Hepatocyte (in vitro differentiated cells): Measurements from ENCODE around the gene DZIP1. TPM values are rescaled to one million over a fixed set of nuclear protein-coding genes. Genes with fewer than 3 reads are reported as not detected.
"Not testable (repeated sequence)": the region's sequence is repeated elsewhere in the genome, so short reads cannot be mapped to it uniquely, and the experiment has no call there.

Experiments used
- DNase-seq: peaks from one replicate; pipeline ENCODE4 v3.0.0-alpha.2; 2016; ENCODE audit warnings: low spot score
- H2AFZ ChIP-seq: fragments of 200-600 bp; sonication (generic); 2 replicates; pipeline ENCODE4 v1.6.0; 2016; ENCODE audit warnings: antibody characterized with exemption, mild to moderate bottlenecking
- H3K27ac ChIP-seq: fragments of 200-600 bp; sonication (generic); 2 replicates; pipeline ENCODE4 v1.5.1; 2016; ENCODE audit warnings: mild to moderate bottlenecking
- H3K27me3 ChIP-seq: fragments of 200-600 bp; sonication (generic); 2 replicates; pipeline ENCODE4 v1.6.1; 2016
- H3K36me3 ChIP-seq: fragments of 200-600 bp; sonication (generic); replicated peaks from 2 replicates; pipeline ENCODE4 v1.5.1; 2016; ENCODE audit warnings: low read depth; ENCODE audit not compliant: insufficient read depth
- H3K4me1 ChIP-seq: fragments of 200-600 bp; sonication (generic); 2 replicates; pipeline ENCODE4 v1.5.1; 2016; ENCODE audit warnings: mild to moderate bottlenecking, moderate library complexity; ENCODE audit not compliant: insufficient read depth
- H3K4me2 ChIP-seq: fragments of 200-600 bp; sonication (generic); 2 replicates; pipeline ENCODE4 v1.6.0; 2016
- H3K4me3 ChIP-seq: fragments of 200-600 bp; sonication (generic); 2 replicates; pipeline ENCODE4 v1.5.1; 2016; ENCODE audit warnings: mild to moderate bottlenecking
- H3K79me2 ChIP-seq: fragments of 200-600 bp; sonication (generic); 2 replicates; pipeline ENCODE4 v1.6.0; 2017; ENCODE audit warnings: mild to moderate bottlenecking
- H3K9me2 ChIP-seq: fragments of 200-600 bp; sonication (generic); replicated peaks from 2 replicates; pipeline ENCODE4 v1.6.0; 2017; ENCODE audit warnings: mild to moderate bottlenecking; ENCODE audit not compliant: insufficient read depth
- H3K9me3 ChIP-seq: fragments of 200-600 bp; sonication (generic); 2 replicates; pipeline ENCODE4 v1.5.1; 2016; ENCODE audit warnings: low read depth, mild to moderate bottlenecking
- H4K20me1 ChIP-seq: fragments of 200-600 bp; sonication (generic); 2 replicates; pipeline ENCODE4 v1.6.0; 2016; ENCODE audit warnings: mild to moderate bottlenecking; ENCODE audit not compliant: insufficient read depth, poor library complexity, severe bottlenecking
- CTCF ChIP-seq: fragments of 200-600 bp; sonication (generic); IDR thresholded peaks from 2 replicates; pipeline ENCODE4 v1.5.1; 2016; ENCODE audit warnings: antibody characterized with exemption, mild to moderate bottlenecking; ENCODE audit not compliant: poor library complexity
- EZH2 ChIP-seq: fragments of 200-600 bp; sonication (generic); IDR thresholded peaks from 2 replicates; pipeline ENCODE4 v1.6.1; 2016; ENCODE audit warnings: antibody characterized with exemption, mild to moderate bottlenecking, borderline replicate concordance
- EZH2phosphoT487 ChIP-seq: fragments of 200-600 bp; sonication (generic); IDR thresholded peaks from one replicate; pipeline ENCODE4 v1.6.1; 2018; ENCODE audit warnings: antibody characterized with exemption, mild to moderate bottlenecking, low read depth, moderate library complexity; ENCODE audit not compliant: unreplicated experiment, severe bottlenecking
- WGBS: methylation state at CpG from one replicate; pipeline ENCODE4 v1.1.6; 2016; ENCODE audit warnings: low lambda C conversion rate; ENCODE audit errors: missing lambda C conversion rate; 5-methylcytosine and 5-hydroxymethylcytosine counted together
- polyA plus RNA-seq: library from polyadenylated mRNA; unstranded; fragments of >200 nt; fragmentation: Nextera tagmentation; extraction: Ambion mirVana; gene quantifications from 2 replicates; pipeline ENCODE4 v1.2.1, GENCODE V29; 2016
- total RNA-seq: library from RNA; depleted of rRNA; stranded (reverse); fragments of >200 nt; gene quantifications from 2 replicates; pipeline ENCODE4 v1.2.3, GENCODE V29; 2014

DZIP1 gene
- total and polyA plus RNA-seq, 2 experiments from 2014 or later, result 7.2 to 23.2 TPM

DNA sequence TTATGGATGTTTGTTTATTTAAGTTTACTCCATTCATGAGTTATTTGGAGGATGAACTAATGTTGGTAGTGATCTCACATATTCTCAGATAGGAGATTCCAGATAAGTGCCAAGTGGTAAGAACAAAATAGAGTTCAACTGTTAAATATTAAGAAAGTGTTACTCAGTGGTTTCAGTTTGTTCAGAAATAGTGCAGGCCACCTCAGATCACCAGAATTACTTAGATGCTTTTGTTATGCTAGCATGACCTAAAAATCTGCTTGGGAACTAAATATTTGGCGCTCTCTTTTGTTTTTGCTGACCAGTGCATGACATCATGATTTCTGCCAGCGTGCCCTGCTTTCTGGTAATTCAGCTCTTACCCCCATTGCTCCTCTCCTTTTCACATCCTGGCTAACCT lies 76.4 kb downstream of the DZIP1 start:
- H3K36me3 ChIP-seq, result no peaks in the 10 kb centered on the region
- H3K4me1 ChIP-seq, result no peaks in the 10 kb centered on the region
- no peak for DNase-seq
- no peaks in the 10 kb centered on the region for H3K79me2 ChIP-seq
- H4K20me1 ChIP-seq, result no peaks in the 10 kb centered on the region
- H3K4me2 ChIP-seq, result no peak overlapping the region
- H3K27ac ChIP-seq, result no peak overlapping the region
- no peaks in the 10 kb centered on the region for H3K9me2 ChIP-seq
- WGBS, result 97% methylated on average over 2 of the region's 2 CpGs
- H3K27me3 ChIP-seq, result no peaks in the 10 kb centered on the region
- no peak overlapping the region for H3K4me3 ChIP-seq
- TF ChIP-seq EZH2phosphoT487 (no peak), CTCF (no peak), EZH2 (no peak)
- H2AFZ ChIP-seq, result no peak overlapping the region
- no peaks in the 10 kb centered on the region for H3K9me3 ChIP-seq

- H3K27ac ChIP-seq, H2AFZ ChIP-seq, H4K20me1 ChIP-seq, H3K9me3 ChIP-seq, H3K36me3 ChIP-seq, H3K9me2 ChIP-seq, DNase-seq, H3K79me2 ChIP-seq, H3K4me2 ChIP-seq, H3K4me1 ChIP-seq, H3K27me3 ChIP-seq, H3K4me3 ChIP-seq: not testable (repeated sequence)
- WGBS, result 97% methylated on average over 1 of the region's 1 CpG
Measured at GRCh38 chr13:95565758-95566157, 78.7 kb downstream of the DZIP1 start.

GRCh38 chr13:95564733-95565291 lies 79.7 kb downstream of the DZIP1 start:
- TF ChIP-seq EZH2phosphoT487 (no peak), EZH2 (no peak), CTCF (no peak)
- no peaks in the 10 kb centered on the region for H3K9me2 ChIP-seq
- no peak overlapping the region for H2AFZ ChIP-seq
- H3K9me3 ChIP-seq, result no peaks in the 10 kb centered on the region
- no peak overlapping the region for H3K27ac ChIP-seq
- no peaks in the 10 kb centered on the region for H3K36me3 ChIP-seq
- no peak overlapping the region for H3K4me2 ChIP-seq
- 71% methylated on average over 5 of the region's 5 CpGs for WGBS
- H3K4me3 ChIP-seq, result no peak overlapping the region
- no peak for DNase-seq
- no peaks in the 10 kb centered on the region for H3K4me1 ChIP-seq
- no peaks in the 10 kb centered on the region for H3K79me2 ChIP-seq
- no peaks in the 10 kb centered on the region for H4K20me1 ChIP-seq
- H3K27me3 ChIP-seq, result peaks cover 8% of the 10 kb centered on the region

- no peaks in the 10 kb centered on the region for H3K9me3 ChIP-seq
- peaks cover 9% of the 10 kb centered on the region for H3K27me3 ChIP-seq
- TF ChIP-seq EZH2 (no peak), CTCF (no peak)
- no peak overlapping the region for H3K4me2 ChIP-seq
- 65% methylated on average over 3 of the region's 3 CpGs for WGBS
- H4K20me1 ChIP-seq, result no peaks in the 10 kb centered on the region
- no peak overlapping the region for H3K27ac ChIP-seq
- DNase-seq, result no peak
- no peaks in the 10 kb centered on the region for H3K4me1 ChIP-seq
- no peaks in the 10 kb centered on the region for H3K36me3 ChIP-seq
- no peaks in the 10 kb centered on the region for H3K79me2 ChIP-seq
- no peak overlapping the region for H2AFZ ChIP-seq
- H3K9me2 ChIP-seq, result no peaks in the 10 kb centered on the region
- no peak overlapping the region for H3K4me3 ChIP-seq
Measured at GRCh38 chr13:95564091-95564490, 80.4 kb downstream of the DZIP1 start.
